ENCODE measurements around the gene RBMS1.

Gene RBMS1

DNA sequence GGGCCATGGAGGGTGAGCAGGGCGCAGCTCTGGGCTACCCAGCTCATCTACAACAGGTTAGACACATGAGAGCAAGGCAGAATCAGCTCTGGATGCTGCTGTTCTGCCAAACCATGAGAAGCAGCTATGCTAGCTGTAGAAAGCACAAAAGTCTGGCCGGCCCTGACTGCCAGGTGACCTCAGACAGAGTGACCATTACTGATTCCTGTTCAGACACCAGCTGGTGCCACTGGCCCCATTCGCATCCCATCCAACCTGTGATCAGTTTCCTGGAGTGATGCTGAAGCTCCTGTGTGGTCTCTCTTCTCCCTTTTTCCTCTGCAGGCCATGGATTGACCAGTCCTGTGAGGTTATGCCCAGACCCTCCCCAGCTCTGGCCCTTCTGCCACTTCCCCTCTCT is 14.3 kb downstream of the RBMS1 start:
- Histone ChIP-seq H3F3A (ENCODE audit: control insufficient read depth, insufficient read depth) (no peaks in the 10 kb centered on the region), H3K9me3 (ENCODE audit: control insufficient read depth, insufficient read depth, low read length) (no peaks in the 10 kb centered on the region), H3K27me3 (ENCODE audit: control insufficient read depth, low read length) (peaks cover 3% of the 10 kb centered on the region; the same call in 1 of the 2 replicates), H3K27ac (ENCODE audit: low read depth, low read length) (no peak overlapping the region), H3K9me2 (replicated peaks; ENCODE audit: control insufficient read depth, low read length) (no peaks in the 10 kb centered on the region), H3K36me3 (ENCODE audit: control insufficient read depth, low read length) (no peaks in the 10 kb centered on the region), H3K79me2 (ENCODE audit: control insufficient read depth, low read length) (no peaks in the 10 kb centered on the region), H3K4me3 (ENCODE audit: low read length) (no peak overlapping the region), H3K4me2 (ENCODE audit: low read length) (no peak overlapping the region), H4K20me1 (ENCODE audit: control insufficient read depth, insufficient read depth, low read depth, low read length) (no peaks in the 10 kb centered on the region), H3K4me1 (ENCODE audit: control insufficient read depth, low read length) (no peaks in the 10 kb centered on the region)
- no peak for TF ChIP-seq EZH2phosphoT487 (IDR thresholded peaks at IDR 0.05; ENCODE audit: borderline replicate concordance, low read length)
- TF ChIP-seq, protein P1, sequence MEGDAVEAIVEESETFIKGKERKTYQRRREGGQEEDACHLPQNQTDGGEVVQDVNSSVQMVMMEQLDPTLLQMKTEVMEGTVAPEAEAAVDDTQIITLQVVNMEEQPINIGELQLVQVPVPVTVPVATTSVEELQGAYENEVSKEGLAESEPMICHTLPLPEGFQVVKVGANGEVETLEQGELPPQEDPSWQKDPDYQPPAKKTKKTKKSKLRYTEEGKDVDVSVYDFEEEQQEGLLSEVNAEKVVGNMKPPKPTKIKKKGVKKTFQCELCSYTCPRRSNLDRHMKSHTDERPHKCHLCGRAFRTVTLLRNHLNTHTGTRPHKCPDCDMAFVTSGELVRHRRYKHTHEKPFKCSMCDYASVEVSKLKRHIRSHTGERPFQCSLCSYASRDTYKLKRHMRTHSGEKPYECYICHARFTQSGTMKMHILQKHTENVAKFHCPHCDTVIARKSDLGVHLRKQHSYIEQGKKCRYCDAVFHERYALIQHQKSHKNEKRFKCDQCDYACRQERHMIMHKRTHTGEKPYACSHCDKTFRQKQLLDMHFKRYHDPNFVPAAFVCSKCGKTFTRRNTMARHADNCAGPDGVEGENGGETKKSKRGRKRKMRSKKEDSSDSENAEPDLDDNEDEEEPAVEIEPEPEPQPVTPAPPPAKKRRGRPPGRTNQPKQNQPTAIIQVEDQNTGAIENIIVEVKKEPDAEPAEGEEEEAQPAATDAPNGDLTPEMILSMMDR (IDR thresholded peaks at IDR 0.05; ENCODE audit: low read depth, low read length, poor library complexity, severe bottlenecking): no peak

DNA sequence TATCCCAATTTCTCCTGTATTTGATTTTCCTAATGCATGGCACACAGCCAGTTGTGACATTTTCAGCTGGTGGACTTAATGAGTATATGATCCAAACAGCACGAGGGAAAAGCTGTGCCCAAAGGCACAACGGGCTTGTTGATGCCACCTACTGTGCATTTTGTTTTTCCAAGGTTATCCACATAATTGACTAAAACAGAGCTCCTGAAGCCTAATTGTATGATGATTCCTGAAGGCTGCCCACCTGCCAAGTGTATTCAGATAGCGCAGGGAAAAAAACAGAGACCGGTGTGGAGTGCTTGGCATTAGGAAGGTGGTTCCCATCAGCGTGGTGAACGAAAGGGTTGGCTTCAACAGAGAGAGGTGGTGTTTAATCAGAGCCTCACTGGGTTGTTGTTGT is 14.9 kb downstream of the RBMS1 start:
- Histone ChIP-seq H3K36me3 (ENCODE audit: control insufficient read depth, low read length) (no peaks in the 10 kb centered on the region), H3K79me2 (ENCODE audit: control insufficient read depth, low read length) (no peaks in the 10 kb centered on the region), H3K4me2 (ENCODE audit: low read length) (no peak overlapping the region), H3K4me1 (ENCODE audit: control insufficient read depth, low read length) (no peaks in the 10 kb centered on the region), H3K9me3 (ENCODE audit: control insufficient read depth, insufficient read depth, low read length) (no peaks in the 10 kb centered on the region), H3K4me3 (ENCODE audit: low read length) (no peak overlapping the region), H3K9me2 (replicated peaks; ENCODE audit: control insufficient read depth, low read length) (no peaks in the 10 kb centered on the region), H3K27ac (ENCODE audit: low read depth, low read length) (no peak overlapping the region), H3K27me3 (ENCODE audit: control insufficient read depth, low read length) (peaks cover 3% of the 10 kb centered on the region; the same call in 1 of the 2 replicates), H4K20me1 (ENCODE audit: control insufficient read depth, insufficient read depth, low read depth, low read length) (no peaks in the 10 kb centered on the region), H3F3A (ENCODE audit: control insufficient read depth, insufficient read depth) (no peaks in the 10 kb centered on the region)
- TF ChIP-seq EZH2phosphoT487 (IDR thresholded peaks at IDR 0.05; ENCODE audit: borderline replicate concordance, low read length): no peak
- TF ChIP-seq, protein P1 (IDR thresholded peaks at IDR 0.05; ENCODE audit: low read depth, low read length, poor library complexity, severe bottlenecking): no peak

DNA sequence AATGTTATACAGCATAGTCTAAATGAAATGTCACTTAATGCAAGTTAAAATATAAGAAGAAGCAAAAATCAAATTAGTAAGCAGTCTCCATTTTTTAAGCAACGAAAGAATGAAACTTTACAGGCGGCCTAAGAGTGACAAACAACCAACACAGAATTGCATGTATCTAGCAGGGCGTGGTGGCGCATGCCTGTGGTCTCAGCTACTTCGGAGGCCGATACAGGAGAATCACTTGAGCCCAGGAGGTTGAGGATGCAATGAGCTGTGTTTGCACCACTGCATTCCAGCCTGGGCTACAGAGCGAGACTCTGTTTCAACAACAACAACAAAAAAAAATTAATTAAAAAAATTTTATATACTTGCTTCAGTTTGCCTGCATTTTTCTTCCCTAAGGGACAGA is 16.6 kb downstream of the RBMS1 start:
- Histone ChIP-seq H3K4me2 (ENCODE audit: low read length) (no peak overlapping the region), H3K36me3 (ENCODE audit: control insufficient read depth, low read length) (no peaks in the 10 kb centered on the region), H3K9me2 (replicated peaks; ENCODE audit: control insufficient read depth, low read length) (no peaks in the 10 kb centered on the region), H3K79me2 (ENCODE audit: control insufficient read depth, low read length) (no peaks in the 10 kb centered on the region), H3K27me3 (ENCODE audit: control insufficient read depth, low read length) (peaks cover 3% of the 10 kb centered on the region; the same call in 1 of the 2 replicates), H3K4me3 (ENCODE audit: low read length) (no peak overlapping the region), H3K9me3 (ENCODE audit: control insufficient read depth, insufficient read depth, low read length) (no peaks in the 10 kb centered on the region), H4K20me1 (ENCODE audit: control insufficient read depth, insufficient read depth, low read depth, low read length) (no peaks in the 10 kb centered on the region), H3F3A (ENCODE audit: control insufficient read depth, insufficient read depth) (no peaks in the 10 kb centered on the region), H3K4me1 (ENCODE audit: control insufficient read depth, low read length) (no peaks in the 10 kb centered on the region), H3K27ac (ENCODE audit: low read depth, low read length) (no peak overlapping the region)
- TF ChIP-seq EZH2phosphoT487 (IDR thresholded peaks at IDR 0.05; ENCODE audit: borderline replicate concordance, low read length): no peak
- TF ChIP-seq, protein P1 (IDR thresholded peaks at IDR 0.05; ENCODE audit: low read depth, low read length, poor library complexity, severe bottlenecking): no peak

All from DOHH2 (cell line).